Left ventricle myocardium superior (tissue), 1 donor: Measurements from ENCODE around the gene PHKG1. TPM values are rescaled to one million over a fixed set of nuclear protein-coding genes. Genes with fewer than 3 reads are reported as not detected.
"Not testable (repeated sequence)": the region's sequence is repeated elsewhere in the genome, so short reads cannot be mapped to it uniquely, and the experiment has no call there.

ENCODE experiments used
- ATAC-seq: fragments of 200-7000 bp; cut with Tn5 transposase; one replicate; pipeline ENCODE4 v1.9.1; 2020; ENCODE audit warnings: mild to moderate bottlenecking, moderate library complexity
- DNase-seq: peaks from one replicate; pipeline ENCODE4 v3.0.0-alpha.2; 2020
- intact Hi-C: fragments of 100-400 bp; cut with micrococcal nuclease; formaldehyde crosslinking; loops from one replicate; pipeline ENCODE4 v1.11.0; 2022
- total RNA-seq: library from RNA; stranded (reverse); fragmentation: NEBNext Ultra II Directional; extraction: Animal tissue kit (Norgen Biotek cat#: 25700); gene quantifications from one replicate; pipeline ENCODE4 v1.2.1, GENCODE V29; 2021
- donor health status: DM: no; HTN: yes; CAD: no; lungs with severe emphysema.

PHKG1 gene
- total RNA-seq, 1 donor from 2014 or later = 30.4 TPM

DNA sequence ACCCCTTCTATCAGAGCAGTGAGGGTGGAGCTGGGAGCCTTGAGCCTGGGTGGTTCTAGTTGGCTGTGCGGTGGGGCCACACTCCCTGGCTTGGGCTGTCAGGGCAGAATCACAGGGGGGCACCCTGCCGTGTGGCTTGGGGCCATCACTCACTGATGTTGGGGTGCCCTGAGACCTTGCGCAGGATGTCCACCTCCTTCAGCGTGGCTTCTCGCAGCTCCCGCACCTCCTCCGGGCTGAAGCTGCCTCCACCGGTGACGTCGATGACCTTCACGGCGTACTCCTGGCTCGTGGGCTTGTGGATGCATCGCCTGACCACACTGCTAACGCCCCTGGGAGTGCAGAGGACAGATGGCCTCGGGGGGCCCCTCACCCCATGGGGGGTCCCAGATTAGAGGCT lies 5.3 kb downstream of the PHKG1 start:
- ATAC-seq = no peak
- no peak for DNase-seq
- intact Hi-C loops = no loop called here

DNA sequence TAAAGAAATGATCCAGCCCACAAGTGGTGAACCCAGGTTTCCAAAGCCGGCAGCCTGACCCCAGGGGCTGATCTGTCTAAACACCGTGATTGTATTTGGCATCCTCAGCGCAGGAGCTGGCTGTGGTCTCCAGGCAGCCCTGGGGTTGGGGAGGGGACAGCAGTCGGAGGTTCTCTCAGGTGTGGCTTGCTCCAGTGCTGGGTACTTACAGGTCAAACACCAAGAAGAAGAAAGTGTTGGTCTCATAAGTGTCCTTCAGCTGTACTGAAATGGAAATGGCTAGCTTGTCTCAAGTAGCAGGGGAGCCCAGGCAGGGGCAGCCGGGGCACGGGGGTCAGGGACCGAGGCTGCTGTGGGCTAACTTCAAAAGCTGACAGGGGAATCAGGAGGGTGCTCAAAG lies 6.0 kb downstream of the PHKG1 start:
- DNase-seq = no peak
- intact Hi-C loops = no loop called here
- ATAC-seq = no peak

DNA sequence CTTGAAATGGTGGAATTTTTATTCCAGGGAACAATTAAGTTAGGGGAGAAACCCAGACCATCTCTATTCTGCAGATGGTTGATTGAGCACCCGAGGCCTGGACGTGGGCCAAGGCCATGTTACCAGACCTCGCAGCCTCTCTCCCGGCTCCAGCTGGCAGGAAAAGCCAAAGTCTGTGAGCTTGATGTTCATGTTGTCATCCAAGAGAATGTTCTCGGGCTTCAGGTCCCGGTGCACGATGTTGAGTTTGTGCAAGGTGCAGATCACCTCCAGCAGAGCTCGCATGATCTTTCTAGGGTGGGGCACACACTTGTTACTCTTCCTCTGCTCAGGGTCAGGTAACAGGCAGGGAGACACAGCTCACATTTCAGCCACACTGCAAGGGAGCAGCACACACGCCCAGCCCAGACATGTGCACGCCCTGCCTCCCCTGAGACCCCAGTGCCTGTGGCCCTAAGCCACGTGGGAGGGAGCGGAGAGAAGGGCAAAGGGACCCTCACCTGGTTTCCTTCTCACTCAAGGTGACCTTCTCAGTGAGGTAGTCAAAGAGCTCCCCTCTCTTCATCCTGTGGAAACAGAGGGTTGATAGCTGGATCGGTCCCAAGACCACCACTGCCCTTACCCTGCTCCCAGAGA lies 9.5 kb downstream of the PHKG1 start:
- peak; percentile 84 for DNase-seq
- ATAC-seq = peak; percentile 49
- intact Hi-C loops = no loop called here

DNA sequence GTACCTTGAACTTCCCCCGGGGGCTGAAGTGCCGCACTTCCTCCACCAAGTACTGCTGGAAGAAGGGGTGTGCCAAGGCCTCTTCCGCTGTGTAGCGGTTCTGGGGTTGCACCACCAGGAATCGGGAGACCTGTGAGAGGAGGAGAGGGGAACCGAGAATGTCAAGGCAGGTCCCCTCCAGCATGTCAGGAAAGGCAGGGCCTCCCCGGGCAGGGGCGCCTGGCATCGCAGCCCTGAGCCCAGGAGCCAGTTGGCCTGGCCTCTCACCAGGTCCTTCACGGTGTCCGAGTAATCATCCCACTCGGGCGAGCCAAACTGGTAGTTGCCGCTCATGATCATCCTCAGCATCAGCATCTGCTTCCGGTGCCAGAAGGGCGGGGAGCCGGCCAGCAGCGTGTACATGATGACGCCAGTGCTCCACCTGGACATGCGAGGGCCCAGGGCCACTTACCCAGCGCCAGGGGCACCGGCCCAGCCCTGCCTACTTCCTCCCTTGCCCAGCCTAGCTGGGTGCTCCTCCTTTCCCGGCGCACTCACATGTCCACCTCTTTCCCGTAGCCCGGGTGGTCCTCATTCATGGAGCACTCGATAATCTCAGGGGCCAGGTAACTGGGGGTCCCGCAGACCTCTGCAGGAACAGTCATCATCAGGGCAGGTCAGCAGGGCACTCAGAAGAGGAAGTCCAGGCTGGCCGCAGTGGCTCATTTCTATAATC lies 11.0 kb downstream of the PHKG1 start:
- ATAC-seq (no peak), DNase-seq (no peak)
- intact Hi-C loops = no loop called here

DNA sequence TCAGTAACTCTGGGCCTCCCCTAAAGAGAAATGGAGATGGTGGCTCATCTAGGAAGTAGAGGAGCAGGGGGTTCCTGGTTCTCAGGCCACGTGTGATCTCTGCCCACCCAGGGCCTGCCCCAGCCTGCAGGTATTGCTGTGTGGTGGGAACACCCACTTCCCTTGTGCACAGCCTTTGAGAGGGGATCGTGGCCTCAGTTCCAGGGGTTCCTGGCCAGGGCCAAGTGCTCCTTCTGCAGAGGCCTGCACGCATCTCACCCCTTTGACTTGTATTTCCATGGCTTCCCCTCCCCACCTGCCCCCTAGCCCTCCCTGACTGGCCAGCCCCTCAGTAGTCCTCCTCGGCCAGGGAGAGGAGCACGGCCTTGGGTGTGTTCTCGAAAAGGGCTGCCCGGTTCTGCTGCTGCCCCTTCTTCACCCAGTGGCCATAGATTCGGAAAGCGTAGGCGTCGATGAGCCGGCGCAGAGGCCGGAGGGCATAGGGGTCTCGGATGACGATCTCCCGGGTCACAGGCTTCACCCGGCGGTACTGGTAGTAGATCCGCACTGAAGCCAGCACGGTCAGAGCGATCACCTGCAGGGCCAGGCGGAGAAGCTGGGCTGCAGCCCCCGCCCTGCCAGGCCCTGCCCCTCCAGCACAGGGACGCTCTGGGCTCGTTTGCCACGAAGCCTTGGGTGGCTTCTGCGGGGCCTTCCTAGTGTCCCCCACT lies 11.9 kb downstream of the PHKG1 start:
- ATAC-seq, intact Hi-C loops, DNase-seq: not testable (repeated sequence)

DNA sequence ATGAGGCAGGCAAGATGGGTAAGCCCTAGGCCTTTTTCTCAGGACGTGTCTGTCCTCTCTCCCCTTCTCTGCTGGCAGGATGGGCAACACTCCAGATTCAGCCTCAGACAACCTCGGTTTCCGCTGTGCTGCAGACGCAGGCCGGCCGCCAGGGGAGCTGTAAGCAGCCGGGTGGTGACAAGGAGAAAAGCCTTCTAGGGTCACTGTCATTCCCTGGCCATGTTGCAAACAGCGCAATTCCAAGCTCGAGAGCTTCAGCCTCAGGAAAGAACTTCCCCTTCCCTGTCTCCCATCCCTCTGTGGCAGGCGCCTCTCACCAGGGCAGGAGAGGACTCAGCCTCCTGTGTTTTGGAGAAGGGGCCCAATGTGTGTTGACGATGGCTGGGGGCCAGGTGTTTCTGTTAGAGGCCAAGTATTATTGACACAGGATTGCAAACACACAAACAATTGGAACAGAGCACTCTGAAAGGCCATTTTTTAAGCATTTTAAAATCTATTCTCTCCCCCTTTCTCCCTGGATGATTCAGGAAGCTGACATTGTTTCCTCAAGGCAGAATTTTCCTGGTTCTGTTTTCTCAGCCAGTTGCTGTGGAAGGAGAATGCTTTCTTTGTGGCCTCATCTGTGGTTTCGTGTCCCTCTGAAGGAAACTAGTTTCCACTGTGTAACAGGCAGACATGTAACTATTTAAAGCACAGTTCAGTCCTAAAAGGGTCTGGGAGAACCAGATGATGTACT lies 13.1 kb downstream of the PHKG1 start:
- intact Hi-C loops = no loop called here
- DNase-seq (peak; percentile 92), ATAC-seq (peak; percentile 89)

DNA sequence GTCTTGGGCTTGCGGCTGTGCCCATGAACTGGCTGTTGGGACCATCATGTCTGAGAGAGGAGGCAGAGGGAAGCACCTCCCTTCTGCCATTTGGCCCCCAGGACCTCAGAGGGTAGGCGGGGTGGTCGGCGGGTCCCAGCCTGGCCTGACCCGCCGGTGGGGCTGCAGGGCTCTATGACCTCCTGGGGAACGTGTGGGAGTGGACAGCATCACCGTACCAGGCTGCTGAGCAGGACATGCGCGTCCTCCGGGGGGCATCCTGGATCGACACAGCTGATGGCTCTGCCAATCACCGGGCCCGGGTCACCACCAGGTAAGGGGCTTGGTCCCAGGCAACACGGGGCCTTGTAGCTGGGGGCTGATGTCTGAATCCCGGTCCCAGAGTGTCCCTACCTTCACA lies 14.6 kb downstream of the PHKG1 start:
- intact Hi-C loops = no loop called here
- DNase-seq (no peak), ATAC-seq (no peak)

DNA sequence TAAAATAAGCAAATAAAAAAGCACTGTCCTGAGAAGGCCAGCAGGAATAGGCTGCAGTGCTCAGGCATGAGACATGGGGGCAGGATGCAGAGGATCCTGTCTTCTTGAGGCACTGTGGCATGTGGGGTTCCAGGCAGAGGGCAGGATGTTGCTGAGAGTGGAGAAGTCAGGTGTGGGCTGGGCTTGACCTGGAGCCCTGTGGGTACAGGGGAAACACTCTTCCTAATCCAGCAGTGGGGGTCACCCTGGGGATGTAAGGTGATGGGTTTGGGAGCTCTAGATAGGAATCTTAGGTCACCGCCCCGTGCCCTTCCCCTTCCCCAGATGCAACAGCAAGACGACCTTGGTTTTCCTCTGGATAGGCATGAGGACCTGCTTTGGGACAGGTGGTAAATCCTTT lies 15.1 kb downstream of the PHKG1 start:
- intact Hi-C loops = no loop called here
- no peak for DNase-seq
- no peak for ATAC-seq

DNA sequence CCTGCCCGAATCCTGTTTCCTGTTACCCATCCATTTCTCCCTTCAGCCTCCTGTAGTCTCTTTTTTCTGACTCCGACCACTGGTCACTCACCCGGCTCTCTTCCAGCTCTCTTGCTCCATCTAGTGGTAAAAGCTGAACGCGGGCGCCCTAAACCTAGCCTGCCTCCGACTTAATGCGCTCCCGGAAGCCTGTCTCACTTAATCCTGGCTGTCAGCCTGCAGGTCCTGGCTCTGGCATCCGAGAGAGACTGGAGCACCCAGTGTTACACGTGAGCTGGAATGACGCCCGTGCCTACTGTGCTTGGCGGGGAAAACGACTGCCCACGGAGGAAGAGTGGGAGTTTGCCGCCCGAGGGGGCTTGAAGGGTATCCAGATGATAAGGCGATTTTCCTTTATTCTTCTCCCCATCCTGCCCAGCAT lies 18.4 kb downstream of the PHKG1 start:
- ATAC-seq = peak; percentile 91
- DNase-seq = peak; percentile 91
- intact Hi-C loops = no loop called here

DNA sequence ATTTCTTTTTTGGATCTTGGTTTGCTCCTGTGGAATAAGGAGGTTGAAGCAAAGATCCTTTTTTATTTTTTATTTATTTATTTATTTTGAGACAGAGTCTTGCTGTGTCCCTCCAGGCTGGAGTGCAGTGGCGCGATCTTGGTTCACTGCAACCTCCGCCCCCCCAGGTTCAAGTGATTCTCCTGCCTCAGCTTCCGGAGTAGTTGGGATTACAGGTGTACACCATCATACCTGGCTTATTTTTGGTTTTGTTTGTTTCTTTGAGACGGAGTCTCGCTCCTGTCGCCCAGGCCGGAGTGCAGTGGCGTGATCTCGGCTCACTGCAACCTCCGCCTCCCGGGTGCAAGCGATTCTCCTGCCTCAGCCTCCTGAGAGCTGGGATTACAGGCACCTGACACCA lies 26.4 kb downstream of the PHKG1 start:
- ATAC-seq, DNase-seq: not testable (repeated sequence)
- intact Hi-C loops = loop anchor here (10.0 kb wide), 1 partner anchor 82 kb away; no protein-coding TSS in a partner anchor

DNA sequence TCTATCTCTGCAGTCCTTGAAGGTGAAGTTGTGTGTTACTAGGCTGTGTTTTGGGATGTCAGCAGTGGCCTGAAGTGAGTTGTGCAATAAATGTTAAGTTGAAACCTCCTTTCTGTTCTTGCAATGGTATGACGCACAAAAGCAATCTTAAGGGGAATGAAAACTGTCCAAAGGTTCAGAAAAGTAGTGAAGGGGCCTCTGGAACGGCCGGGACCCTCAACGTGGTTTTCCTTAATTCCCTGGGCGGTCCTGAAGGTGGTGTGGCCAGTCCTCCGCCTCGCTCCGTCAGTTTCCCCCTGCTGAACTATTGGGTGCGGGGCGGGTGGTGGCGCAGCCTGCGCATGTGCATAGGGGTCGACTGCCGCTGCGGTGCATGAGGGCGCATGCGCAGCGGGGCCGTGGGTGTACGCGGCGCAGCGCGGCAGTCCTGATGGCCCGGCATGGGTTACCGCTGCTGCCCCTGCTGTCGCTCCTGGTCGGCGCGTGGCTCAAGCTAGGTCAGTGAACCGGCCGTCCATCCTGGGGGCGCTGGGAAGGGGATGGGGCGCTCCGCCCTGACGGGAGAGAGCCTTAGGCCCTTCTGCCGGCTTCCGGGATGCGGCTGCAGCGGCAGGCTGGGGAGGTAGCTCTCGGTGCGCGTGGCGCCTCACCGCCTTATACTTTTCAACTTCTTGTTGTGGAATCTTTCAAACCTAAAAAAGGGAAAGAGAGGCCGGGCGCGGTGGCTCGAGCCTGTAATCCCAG lies 28.7 kb downstream of the PHKG1 start, which contains the start of gene SUMF2:
Gene SUMF2 (plus strand): TSS at position 405 of the 744 bp plus-strand sequence. CDS start 26 bp downstream, at position 431.
- intact Hi-C loops = loop anchor here (10.0 kb wide), 1 partner anchor 79 kb away; no protein-coding TSS in a partner anchor

DNA sequence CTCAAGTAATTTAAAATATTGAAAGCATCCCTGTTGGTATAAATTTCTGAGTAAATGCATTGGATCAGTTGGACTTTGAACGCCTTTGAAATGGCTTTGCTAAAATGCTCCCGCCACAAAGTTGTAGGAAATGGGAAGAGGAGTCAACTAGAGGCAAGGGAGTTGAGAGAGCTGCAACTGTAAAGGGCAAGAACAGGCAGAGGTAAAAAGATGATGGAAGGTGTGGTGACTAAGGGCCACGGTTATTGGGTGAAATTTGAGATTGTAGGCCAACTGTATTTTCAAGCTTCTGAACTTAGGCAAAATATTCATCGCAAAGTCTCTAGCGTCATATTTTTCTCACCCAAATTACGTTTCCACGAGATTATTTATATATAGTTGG lies 29.3 kb downstream of the PHKG1 start:
- intact Hi-C loops = loop anchor here (10.0 kb wide), 1 partner anchor 79 kb away; no protein-coding TSS in a partner anchor
- DNase-seq (no peak), ATAC-seq (no peak)

More for the DNA sequence above, 28.7 kb downstream of the PHKG1 start, which contains the start of gene SUMF2:
- DNase-seq (peak; percentile 97), ATAC-seq (peak; percentile 100)

DNA sequence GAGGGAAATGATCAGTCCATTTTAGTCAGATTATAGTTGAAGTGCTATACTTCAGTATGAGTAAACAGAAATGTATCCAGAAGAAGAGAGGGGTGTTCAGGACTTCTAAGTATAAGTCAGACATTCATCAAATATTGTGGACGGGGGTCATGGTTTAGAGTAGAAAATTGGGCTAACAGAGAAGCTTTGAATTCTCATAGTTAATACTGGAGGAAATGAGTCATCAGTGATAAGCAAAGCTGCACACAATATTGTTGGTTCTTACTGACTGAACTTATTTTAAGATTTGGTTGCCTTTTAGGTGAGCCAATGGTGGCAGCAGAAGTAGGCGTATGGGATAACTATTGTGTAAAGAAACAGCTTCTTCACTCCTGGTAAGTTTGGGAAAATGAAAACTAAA lies 30.4 kb downstream of the PHKG1 start:
- ATAC-seq (no peak), DNase-seq (no peak)
- intact Hi-C loops = loop anchor here (10.0 kb wide), 1 partner anchor 78 kb away; no protein-coding TSS in a partner anchor

DNA sequence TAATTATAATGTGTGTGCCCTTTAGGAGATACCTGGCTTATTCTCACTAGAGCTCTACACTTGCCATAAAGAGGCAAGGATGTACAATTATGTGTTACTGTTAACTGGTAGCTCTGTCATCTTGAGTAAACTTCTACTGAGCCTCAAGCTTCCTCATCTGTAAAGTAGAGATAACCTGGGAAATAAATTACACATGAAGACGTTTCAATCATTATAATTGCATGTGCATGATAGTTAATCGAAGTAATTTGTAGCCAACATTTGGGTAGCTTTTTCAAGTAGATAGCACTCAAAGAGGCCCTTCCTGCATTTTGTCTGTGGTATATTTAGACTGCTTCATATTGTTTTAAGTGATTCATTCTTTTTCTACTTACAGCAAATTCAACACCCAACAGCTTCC lies 38.8 kb downstream of the PHKG1 start:
- DNase-seq (no peak), ATAC-seq (no peak)
- intact Hi-C loops = no loop called here

DNA sequence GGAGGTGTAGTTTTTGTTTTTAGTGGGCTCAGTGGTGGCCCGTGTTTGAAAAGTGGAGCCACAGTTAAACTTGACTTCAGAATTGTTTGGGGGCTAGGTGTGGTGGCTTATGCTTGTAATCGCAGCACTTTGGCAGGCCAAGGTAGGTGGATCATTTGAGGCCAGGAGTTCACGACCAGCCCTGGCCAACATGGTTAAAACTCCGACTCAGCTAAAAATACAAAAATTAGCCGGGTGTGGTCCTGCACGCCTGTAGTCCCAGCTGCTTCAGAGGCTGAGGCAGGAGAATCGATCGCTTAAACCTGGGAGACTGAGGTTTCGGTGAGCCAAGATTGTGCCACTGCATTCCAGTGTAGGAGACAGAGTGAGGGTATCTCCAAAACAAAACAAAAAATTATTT lies 39.4 kb downstream of the PHKG1 start:
- DNase-seq (no peak), ATAC-seq (no peak)
- intact Hi-C loops = no loop called here

DNA sequence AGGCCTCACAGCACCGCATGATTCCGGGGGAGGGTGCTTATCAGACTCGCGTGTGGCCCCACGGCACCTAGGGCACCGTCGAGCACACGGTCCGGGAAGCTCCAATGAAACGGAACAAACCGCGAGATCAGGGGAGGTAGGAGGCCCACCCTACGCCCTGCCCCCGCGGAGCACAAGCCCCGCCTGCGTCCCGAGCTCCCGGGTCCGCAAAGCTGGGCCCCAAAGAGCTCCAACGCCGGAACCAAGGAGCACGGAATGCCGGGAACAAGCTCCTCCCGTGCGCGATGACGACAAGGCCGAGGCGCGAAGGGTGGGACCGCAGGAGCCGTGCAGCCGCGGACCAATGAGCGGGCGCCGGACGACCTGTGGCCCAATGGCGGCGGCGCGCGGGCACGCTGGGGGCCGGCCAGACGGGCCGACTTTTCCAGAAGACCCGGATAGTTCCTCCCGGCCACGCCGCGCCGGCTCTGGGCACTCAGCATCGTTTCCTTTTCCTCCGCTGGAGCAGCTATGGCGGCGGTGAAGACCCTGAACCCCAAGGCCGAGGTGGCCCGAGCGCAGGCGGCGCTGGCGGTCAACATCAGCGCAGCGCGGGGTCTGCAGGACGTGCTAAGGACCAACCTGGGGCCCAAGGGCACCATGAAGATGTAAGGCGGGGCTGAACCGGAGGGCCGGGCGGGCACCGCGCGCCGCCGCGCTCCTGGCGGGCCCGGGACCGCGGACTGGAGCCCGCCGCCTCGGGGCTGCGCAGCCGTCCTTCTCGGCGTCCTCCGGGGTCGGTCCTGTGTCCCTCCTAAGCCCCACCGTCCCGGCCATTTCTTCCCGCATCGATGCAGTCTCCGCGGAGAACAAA lies 41.2 kb downstream of the PHKG1 start, which contains the start of the genes CCT6A and PSPH:
Gene CCT6A (plus strand): TSS at position 427 of the 853 bp plus-strand sequence. CDS start 84 bp downstream, at position 511.
Gene PSPH (minus strand): TSS at position 106 of the 853 bp plus-strand sequence. CDS start 30,232 bp downstream, outside the sequence.
- DNase-seq (peak; percentile 99), ATAC-seq (peak; percentile 100)
- intact Hi-C loops = no loop called here

DNA sequence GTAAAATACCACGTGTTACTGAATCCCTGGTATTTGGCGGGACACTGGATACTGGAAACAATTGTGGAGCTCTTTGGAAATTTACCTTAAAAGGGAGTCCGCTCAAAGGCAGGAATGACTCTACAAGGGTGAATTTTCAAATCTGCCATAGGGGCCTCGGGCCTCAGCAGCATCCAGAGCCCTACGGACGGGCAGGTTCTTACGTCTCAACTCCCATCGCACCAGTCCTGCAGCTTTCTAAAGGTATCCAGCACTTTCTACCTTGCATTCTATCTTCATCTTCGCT lies 41.8 kb downstream of the PHKG1 start:
- intact Hi-C loops = no loop called here
- no peak for DNase-seq
- ATAC-seq = no peak

DNA sequence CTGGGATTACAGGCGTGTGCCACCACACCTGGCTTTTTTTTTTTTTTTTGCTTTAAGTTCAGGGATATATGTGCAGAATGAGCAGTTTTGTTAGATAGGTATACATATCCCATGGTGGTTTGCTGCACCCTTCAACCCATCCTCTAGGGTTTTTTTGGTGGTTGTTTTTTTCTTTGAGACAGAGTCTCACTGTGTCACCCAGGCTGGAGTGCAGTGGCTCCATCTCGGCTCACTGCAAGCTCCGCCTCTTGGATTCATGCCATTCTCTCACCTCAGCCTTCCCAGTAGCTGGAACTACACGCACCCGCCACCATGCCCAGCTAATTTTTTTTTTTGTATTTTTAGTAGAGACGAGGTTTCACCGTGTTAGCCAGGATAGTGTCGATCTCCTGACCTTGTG lies 44.0 kb downstream of the PHKG1 start:
- DNase-seq, intact Hi-C loops, ATAC-seq: not testable (repeated sequence)
